Measurements from ENCODE around the gene PROSER3. TPM values are rescaled to one million over a fixed set of nuclear protein-coding genes. Genes with fewer than 3 reads are reported as not detected.

Gene PROSER3
- total and polyA plus RNA-seq, 2 of the 13 experiments (the other 11 are each of a cell fraction or from before 2014, with no cell fraction given) = 5.1 to 5.7 TPM

GRCh38 chr19:35754370-35755130, 3.4 kb upstream of the PROSER3 start:
- Histone ChIP-seq H3K4me1 (ENCODE audit: insufficient read depth, low read length) (peaks cover 23% of the 10 kb centered on the region), H3K27ac (ENCODE audit: extremely low read length, insufficient read depth, low read length) (no peak overlapping the region), H3K4me2 (ENCODE audit: low read depth, low read length) (no peak overlapping the region), H3K4me3 (replicated peaks in 1 of 3; ENCODE audit: insufficient read depth in 1 of 3, low read depth in 2 of 3, low read length in 3 of 3) (no peak overlapping the region), H4K20me1 (ENCODE audit: insufficient read depth, low read length) (no peaks in the 10 kb centered on the region), H3K9me3 (ENCODE audit: low read length) (no peaks in the 10 kb centered on the region), H3K27me3 (ENCODE audit: control insufficient read depth in 1 of 2, insufficient read depth in 2 of 2, low read length in 2 of 2) (no peaks in the 10 kb centered on the region), H2AFZ (ENCODE audit: low read length) (no peak overlapping the region), H3K79me2 (ENCODE audit: insufficient read depth, low read length) (peaks cover 5% of the 10 kb centered on the region), H3K9ac (ENCODE audit: insufficient read depth, low read depth, low read length) (no peak overlapping the region), H3K36me3 (replicated peaks in 1 of 2; ENCODE audit: control insufficient read depth in 1 of 2, insufficient read depth in 2 of 2, low read length in 2 of 2) (peaks cover 3 to 21% of the 10 kb centered on the region in 2 experiments; a peak in 3 of 5 replicates)
- ChIA-PET POLR2A (no interaction called here), CTCF (ENCODE audit: low intra/inter-chr PET ratio, low total read pairs) (no interaction called here)
- ATAC-seq = no peak
- no peak for DNase-seq (ENCODE audit: low spot score)
- in situ Hi-C loops (cut with HindIII; ENCODE audit: extremely low pct_ligation_motif_present, low pct_unique_long_range_greater_than_20kb) (no loop called here), intact Hi-C loops (cut with micrococcal nuclease; ENCODE audit: unreplicated experiment) (no loop called here)
- no peak for TF ChIP-seq CREM (IDR thresholded peaks at IDR 0.05)
- TF ChIP-seq CREM (CRISPR knock-in tag; IDR thresholded peaks at IDR 0.05) = no peak
- TF ChIP-seq LCORL (IDR thresholded peaks at IDR 0.05) = no peak
- TF ChIP-seq LCORL (CRISPR knock-in tag; IDR thresholded peaks at IDR 0.05) = no peak
- no peak for TF ChIP-seq ZNF543 (CRISPR knock-in tag; IDR thresholded peaks at IDR 0.05)
- TF ChIP-seq NR2F6 (IDR thresholded peaks at IDR 0.05) = no peak
- TF ChIP-seq NR2F6 (CRISPR knock-in tag; IDR thresholded peaks at IDR 0.05) = no peak
- TF ChIP-seq RFX5 (IDR thresholded peaks at IDR 0.05; ENCODE audit: low read depth, low read length) = no peak
- no peak for TF ChIP-seq TCF7 (IDR thresholded peaks at IDR 0.05; ENCODE audit: low read depth)
- TF ChIP-seq AGO1 (IDR thresholded peaks at IDR 0.05; ENCODE audit: low read depth, low read length, poor library complexity, severe bottlenecking) = no peak
- TF ChIP-seq ZNF468 (CRISPR knock-in tag; IDR thresholded peaks at IDR 0.05) = no peak
- TF ChIP-seq MEIS2 (CRISPR knock-in tag; IDR thresholded peaks at IDR 0.05) = no peak
- TF ChIP-seq CREB1 (IDR thresholded peaks at IDR 0.05) = no peak
- no peak for TF ChIP-seq CREB1 (CRISPR knock-in tag; IDR thresholded peaks at IDR 0.05)
- TF ChIP-seq ZNF224 (CRISPR knock-in tag; IDR thresholded peaks at IDR 0.05) = no peak
- no peak for TF ChIP-seq PRMT3 (CRISPR knock-in tag; IDR thresholded peaks at IDR 0.05; ENCODE audit: borderline replicate concordance, low read depth)
- no peak for TF ChIP-seq SOX5 (CRISPR knock-in tag; IDR thresholded peaks at IDR 0.05; ENCODE audit: borderline replicate concordance)
- no peak for TF ChIP-seq GABPB1 (CRISPR knock-in tag; IDR thresholded peaks at IDR 0.05)
- no peak for TF ChIP-seq NFYB (CRISPR knock-in tag; IDR thresholded peaks at IDR 0.05)
- no peak for FAIRE-seq
- BruUV-seq (replicated peaks) = no TSS peak
- WGBS (ENCODE audit: low lambda C conversion rate) = 87% methylated on average over 13 of the region's 13 CpGs

Measured in HepG2 (cell line).